Activated naive CD4-positive, alpha-beta T cell (primary cell): ENCODE measurements around the gene NDUFS6.

Source experiments
- DNase-seq, 4 experiments: peaks; one replicate each; lab custom pipeline; 2025; lab: John Stamatoyannopoulos, UW

Gene NDUFS6

GRCh38 chr5:1801222-1801966 is at the start of gene NDUFS6:
Gene NDUFS6, plus strand, starts transcription at chr5:1801407. Its CDS starts 11 bp downstream, at chr5:1801418.
- peak; percentile 53 to 82 (median 66) for DNase-seq

- DNase-seq, result no peak
These were observed 49.1 kb upstream of the NDUFS6 start for GRCh38 chr5:1751864-1752822.

- DNase-seq, result no peak
These were observed 48.3 kb upstream of the NDUFS6 start for GRCh38 chr5:1752881-1753280.

- DNase-seq, result no peak
These were observed 47.7 kb upstream of the NDUFS6 start for GRCh38 chr5:1753490-1753889.

GRCh38 chr5:1754531-1755220 is 46.5 kb upstream of the NDUFS6 start:
- DNase-seq, result no peak

GRCh38 chr5:1755321-1755949 is 45.8 kb upstream of the NDUFS6 start:
- DNase-seq, result no peak

- DNase-seq, result no peak
These were observed 44.7 kb upstream of the NDUFS6 start for GRCh38 chr5:1756481-1756880.

- no peak for DNase-seq
These were observed 43.7 kb upstream of the NDUFS6 start for GRCh38 chr5:1757511-1757910.

GRCh38 chr5:1758574-1758973 is 42.6 kb upstream of the NDUFS6 start:
- no peak for DNase-seq

GRCh38 chr5:1759378-1759970 is 41.7 kb upstream of the NDUFS6 start:
- DNase-seq, result no peak

GRCh38 chr5:1760231-1760630 is 41.0 kb upstream of the NDUFS6 start:
- DNase-seq, result no peak

- no peak for DNase-seq
These were observed 40.4 kb upstream of the NDUFS6 start for GRCh38 chr5:1760656-1761452.

- no peak for DNase-seq
These were observed 39.8 kb upstream of the NDUFS6 start for GRCh38 chr5:1761453-1761755.

GRCh38 chr5:1762121-1762882 is 38.9 kb upstream of the NDUFS6 start:
- DNase-seq, result no peak

- DNase-seq, result no peak
These were observed 38.2 kb upstream of the NDUFS6 start for GRCh38 chr5:1762883-1763547.

- DNase-seq, result no peak
These were observed 37.7 kb upstream of the NDUFS6 start for GRCh38 chr5:1763548-1763911.

GRCh38 chr5:1763960-1764605 is 37.1 kb upstream of the NDUFS6 start:
- no peak for DNase-seq

GRCh38 chr5:1764606-1764960 is 36.6 kb upstream of the NDUFS6 start:
- DNase-seq, result no peak
